Mucosa of stomach (tissue), 1 donor: ENCODE measurements around the gene SLC25A34.

ENCODE experiments used
- H3K27me3 ChIP-seq: one replicate; pipeline ENCODE4 v1.7.0; 2013; ENCODE audit warnings: mild to moderate bottlenecking, low read length; ENCODE audit not compliant: control insufficient read depth, insufficient read depth
- H3K36me3 ChIP-seq: one replicate; pipeline ENCODE4 v1.7.0; 2013; ENCODE audit warnings: low read length; ENCODE audit not compliant: control insufficient read depth, insufficient read depth
- H3K4me1 ChIP-seq: one replicate; pipeline ENCODE4 v1.7.0; 2013; ENCODE audit warnings: mild to moderate bottlenecking, low read length; ENCODE audit not compliant: control insufficient read depth, insufficient read depth
- H3K4me3 ChIP-seq: one replicate; pipeline ENCODE4 v1.7.0; 2013; ENCODE audit warnings: low read length
- H3K9ac ChIP-seq: one replicate; pipeline ENCODE4 v1.7.0; 2013; ENCODE audit warnings: mild to moderate bottlenecking, low read length, moderate library complexity
- H3K9me3 ChIP-seq: one replicate; pipeline ENCODE4 v1.7.0; 2013; ENCODE audit warnings: mild to moderate bottlenecking, low read length, moderate library complexity; ENCODE audit not compliant: control insufficient read depth
- donor health status: Pancreatic carcinoma.

The SLC25A34 gene

GRCh38 chr1:15728937-15729657 is 7.0 kb upstream of the SLC25A34 start:
- no peak overlapping the region for H3K4me3 ChIP-seq
- peaks cover 37% of the 10 kb centered on the region for H3K36me3 ChIP-seq
- no peaks in the 10 kb centered on the region for H3K9me3 ChIP-seq
- no peak overlapping the region for H3K9ac ChIP-seq
- H3K4me1 ChIP-seq, result no peaks in the 10 kb centered on the region
- no peaks in the 10 kb centered on the region for H3K27me3 ChIP-seq

DNA sequence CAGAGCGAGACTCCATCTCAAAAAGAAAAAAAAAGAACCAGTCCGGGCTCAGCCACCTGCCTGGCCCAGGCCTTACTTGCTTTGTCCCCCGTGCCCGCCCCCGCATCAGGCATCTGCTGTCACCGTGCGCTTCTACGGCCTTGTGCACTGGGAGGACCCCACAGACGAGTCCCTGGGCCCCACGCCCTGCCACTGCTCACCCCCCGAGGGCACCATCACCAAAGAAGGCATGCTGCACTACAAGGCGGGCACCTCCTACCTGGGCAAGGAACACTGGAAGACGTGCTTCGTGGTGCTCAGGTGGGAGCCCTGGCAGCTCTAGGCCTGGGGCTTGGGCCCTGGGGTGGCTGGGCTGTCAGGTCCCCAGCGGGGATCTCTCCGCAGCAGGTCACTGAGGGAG is 5.6 kb upstream of the SLC25A34 start:
- no peaks in the 10 kb centered on the region for H3K27me3 ChIP-seq
- H3K4me3 ChIP-seq, result no peak overlapping the region
- peaks cover 37% of the 10 kb centered on the region for H3K36me3 ChIP-seq
- H3K9ac ChIP-seq, result no peak overlapping the region
- H3K4me1 ChIP-seq, result peaks cover 8% of the 10 kb centered on the region
- no peaks in the 10 kb centered on the region for H3K9me3 ChIP-seq

GRCh38 chr1:15730936-15731335 is 5.1 kb upstream of the SLC25A34 start:
- Histone ChIP-seq H3K4me1 (peaks cover 14% of the 10 kb centered on the region), H3K36me3 (peaks cover 37% of the 10 kb centered on the region), H3K27me3 (no peaks in the 10 kb centered on the region), H3K4me3 (no peak overlapping the region), H3K9me3 (no peaks in the 10 kb centered on the region), H3K9ac (no peak overlapping the region)

- Histone ChIP-seq H3K36me3 (peaks cover 35% of the 10 kb centered on the region), H3K4me3 (no peak overlapping the region), H3K9ac (no peak overlapping the region), H3K4me1 (peaks cover 24% of the 10 kb centered on the region), H3K9me3 (no peaks in the 10 kb centered on the region), H3K27me3 (no peaks in the 10 kb centered on the region)
Observed at GRCh38 chr1:15731735-15732685, 4.0 kb upstream of the SLC25A34 start.

GRCh38 chr1:15732686-15733081 is 3.4 kb upstream of the SLC25A34 start:
- no peak overlapping the region for H3K9ac ChIP-seq
- H3K9me3 ChIP-seq, result no peaks in the 10 kb centered on the region
- H3K4me3 ChIP-seq, result no peak overlapping the region
- peaks cover 28% of the 10 kb centered on the region for H3K36me3 ChIP-seq
- H3K4me1 ChIP-seq, result peaks cover 31% of the 10 kb centered on the region
- H3K27me3 ChIP-seq, result no peaks in the 10 kb centered on the region

- Histone ChIP-seq H3K4me1 (peaks cover 34% of the 10 kb centered on the region), H3K36me3 (peaks cover 23% of the 10 kb centered on the region), H3K9me3 (no peaks in the 10 kb centered on the region), H3K4me3 (no peak overlapping the region), H3K9ac (no peak overlapping the region), H3K27me3 (no peaks in the 10 kb centered on the region)
Observed at GRCh38 chr1:15733218-15733725, 2.8 kb upstream of the SLC25A34 start.

- no peak overlapping the region for H3K4me3 ChIP-seq
- peaks cover 34% of the 10 kb centered on the region for H3K4me1 ChIP-seq
- no peak overlapping the region for H3K9ac ChIP-seq
- no peaks in the 10 kb centered on the region for H3K9me3 ChIP-seq
- H3K36me3 ChIP-seq, result peaks cover 18% of the 10 kb centered on the region
- H3K27me3 ChIP-seq, result no peaks in the 10 kb centered on the region
Observed at GRCh38 chr1:15733726-15734226, 2.3 kb upstream of the SLC25A34 start.

- Histone ChIP-seq H3K9me3 (no peaks in the 10 kb centered on the region), H3K9ac (no peak overlapping the region), H3K27me3 (no peaks in the 10 kb centered on the region), H3K4me1 (peaks cover 34% of the 10 kb centered on the region), H3K4me3 (no peak overlapping the region), H3K36me3 (peaks cover 17% of the 10 kb centered on the region)
Observed at GRCh38 chr1:15734296-15734695, 1.8 kb upstream of the SLC25A34 start.

DNA sequence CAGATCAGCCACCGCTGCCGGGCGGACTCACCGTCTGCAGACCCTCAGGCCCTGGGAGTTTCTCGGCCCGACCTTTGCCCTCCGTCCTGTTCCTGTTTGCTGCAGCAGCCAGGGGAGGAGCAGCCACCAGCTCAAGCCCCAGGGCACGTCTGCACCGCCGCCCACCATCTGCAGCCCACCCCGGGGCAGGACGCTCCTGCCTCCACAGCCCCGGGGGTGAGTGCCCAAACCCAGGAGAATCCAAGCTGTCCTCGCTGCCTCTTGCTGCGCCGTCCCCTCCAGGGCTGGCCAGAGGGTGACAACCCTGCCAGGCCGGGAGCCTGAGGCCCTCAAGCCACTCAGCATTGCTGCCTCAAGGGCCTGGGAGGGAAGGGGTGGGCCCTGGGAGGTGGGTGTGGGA is 1.2 kb upstream of the SLC25A34 start:
- H3K36me3 ChIP-seq, result peaks cover 12% of the 10 kb centered on the region
- peaks cover 34% of the 10 kb centered on the region for H3K4me1 ChIP-seq
- no peaks in the 10 kb centered on the region for H3K9me3 ChIP-seq
- no peak overlapping the region for H3K9ac ChIP-seq
- no peaks in the 10 kb centered on the region for H3K27me3 ChIP-seq
- no peak overlapping the region for H3K4me3 ChIP-seq

DNA sequence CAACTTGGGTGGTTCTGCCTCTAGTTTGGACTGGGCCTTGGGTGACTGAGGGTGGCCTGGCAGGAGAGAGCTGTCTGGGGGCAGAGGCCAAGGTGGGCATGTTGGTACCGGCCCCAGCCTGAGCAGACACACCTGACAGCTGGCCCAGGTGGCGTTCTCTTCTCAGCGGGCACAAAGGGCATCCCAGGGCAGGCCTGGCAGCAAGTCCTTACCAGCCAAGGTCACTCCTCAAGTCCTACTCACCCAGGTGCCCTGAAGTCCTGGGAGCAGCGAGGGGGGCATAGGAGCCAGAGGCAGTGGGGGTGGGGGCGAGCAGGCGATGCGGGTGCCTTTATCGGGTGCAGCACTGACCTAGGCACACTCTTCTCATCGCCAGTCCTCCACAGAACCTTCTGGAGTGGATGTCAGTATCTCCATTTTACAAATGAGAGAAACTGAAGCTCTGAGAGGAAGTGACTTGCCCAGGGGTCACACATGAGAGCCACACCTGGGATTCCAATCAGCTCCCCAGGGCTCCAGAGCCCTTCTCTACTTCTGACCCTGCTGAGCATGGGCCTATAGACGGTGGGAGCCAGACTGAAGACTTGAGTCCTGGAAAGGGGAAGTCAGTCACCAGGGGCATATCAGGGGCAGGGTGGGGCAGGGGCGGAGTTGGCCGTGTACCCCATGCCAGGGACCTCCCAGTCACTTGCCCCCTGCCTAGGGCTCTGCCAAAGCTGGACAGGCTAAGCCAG is 587 bp upstream of the SLC25A34 start:
- H3K27me3 ChIP-seq, result no peaks in the 10 kb centered on the region
- H3K4me1 ChIP-seq, result peaks cover 34% of the 10 kb centered on the region
- H3K4me3 ChIP-seq, result no peak overlapping the region
- peaks cover 11% of the 10 kb centered on the region for H3K36me3 ChIP-seq
- no peak overlapping the region for H3K9ac ChIP-seq
- H3K9me3 ChIP-seq, result no peaks in the 10 kb centered on the region

DNA sequence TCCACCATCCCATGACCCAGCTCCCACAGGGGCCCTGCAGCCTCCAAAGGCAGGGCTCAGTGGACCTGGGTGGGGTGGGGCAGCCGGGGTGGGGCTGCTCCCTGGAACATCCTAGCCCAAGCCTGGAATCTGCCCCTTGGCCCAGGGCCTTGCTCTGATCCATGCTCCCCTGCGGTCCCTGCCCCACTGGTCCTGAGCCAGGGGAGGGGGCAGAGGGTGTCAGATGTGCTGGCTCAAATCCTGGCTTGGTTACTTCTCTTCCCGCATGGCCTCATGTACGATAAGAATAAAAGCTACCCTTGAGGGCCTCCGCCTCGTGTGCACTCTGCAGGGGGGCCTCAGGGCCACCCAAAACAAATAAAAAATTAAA is 819 bp downstream of the SLC25A34 start:
- no peaks in the 10 kb centered on the region for H3K27me3 ChIP-seq
- H3K9me3 ChIP-seq, result no peaks in the 10 kb centered on the region
- H3K4me3 ChIP-seq, result no peak overlapping the region
- H3K36me3 ChIP-seq, result peaks cover 6% of the 10 kb centered on the region
- no peak overlapping the region for H3K9ac ChIP-seq
- peaks cover 46% of the 10 kb centered on the region for H3K4me1 ChIP-seq
